Activated T-helper 1 cell treated with anti-CD3 and anti-CD28 coated beads, Interleukin-2, amount 50 U/mL, for 16 hours (primary cell): ENCODE measurements around the gene SCAF8.
"Not testable (repeated sequence)": the region's sequence is repeated elsewhere in the genome, so short reads cannot be mapped to it uniquely, and the experiment has no call there.

Source experiments
- DNase-seq, 2 donors: peaks; one replicate each; pipeline ENCODE4 v3.0.0-alpha.2; 2020; ENCODE audit warnings: low read depth in 1 of 2, low spot score in 1 of 2

SCAF8 gene

DNA sequence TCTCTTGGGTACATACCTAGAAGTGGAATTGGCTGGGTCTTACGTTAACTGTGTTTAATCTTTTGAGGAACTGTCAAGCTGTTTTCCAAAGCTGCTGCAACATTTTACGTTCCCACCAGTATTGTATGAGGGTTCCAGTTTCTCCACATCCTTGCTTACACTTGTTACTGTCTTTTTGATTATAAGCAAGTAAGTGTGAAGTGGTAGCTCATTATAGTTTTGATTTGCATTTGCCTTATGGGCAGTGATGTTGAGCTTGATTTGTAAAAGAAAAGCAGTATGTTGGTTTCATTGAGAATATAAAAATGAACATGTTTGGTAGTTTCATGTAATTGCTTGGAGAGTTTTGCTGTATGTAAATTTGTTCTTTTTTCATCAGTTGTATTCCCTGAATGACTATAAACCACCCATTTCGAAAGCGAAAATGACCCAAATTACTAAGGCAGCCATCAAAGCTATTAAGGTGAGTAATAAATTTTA, 40.4 kb downstream of the SCAF8 start:
- DNase-seq: no peak

GRCh38 chr6:154779157-154779556, 45.9 kb downstream of the SCAF8 start:
- not testable (repeated sequence) for DNase-seq

- DNase-seq: no peak
Observed at GRCh38 chr6:154782193-154782592, 49.0 kb downstream of the SCAF8 start.

DNA sequence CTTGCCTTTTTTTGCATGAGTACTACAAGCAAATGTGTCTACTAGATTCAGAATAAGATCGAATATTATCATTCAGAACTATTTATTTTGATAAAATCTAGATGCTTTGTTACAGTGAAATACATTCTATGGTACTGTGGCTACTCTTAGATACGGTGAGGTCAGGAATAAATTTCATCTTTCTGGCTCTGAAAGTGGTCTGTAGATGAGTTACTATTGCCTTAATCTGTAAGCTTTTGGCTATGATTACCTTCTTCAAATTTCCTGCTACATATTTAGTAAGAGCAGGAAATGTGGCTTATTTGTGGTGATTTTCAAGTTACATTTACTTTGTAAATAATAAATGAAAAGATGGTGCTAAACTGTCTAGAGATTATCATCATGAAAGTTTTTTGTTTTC, 50.0 kb downstream of the SCAF8 start:
- DNase-seq: no peak

DNA sequence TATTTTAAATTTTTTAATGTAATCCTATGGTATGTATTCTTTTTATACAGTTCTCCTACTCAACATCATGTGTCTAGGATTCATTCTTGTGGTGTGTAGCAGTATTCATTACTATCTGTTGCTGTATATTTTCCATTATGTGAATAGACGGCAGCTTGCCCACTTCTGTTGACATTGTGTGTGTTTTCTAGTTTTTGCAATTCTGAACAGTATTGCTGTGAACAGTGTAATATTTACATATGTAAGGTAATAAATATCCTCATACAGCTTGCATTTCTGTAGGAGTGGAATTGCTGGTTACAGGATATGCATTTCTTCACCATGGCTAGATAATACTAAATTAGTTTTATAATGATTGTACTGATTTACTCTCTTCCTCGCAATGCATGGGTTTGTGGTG, 51.9 kb downstream of the SCAF8 start:
- DNase-seq: no peak

GRCh38 chr6:154786144-154786868, 53.1 kb downstream of the SCAF8 start:
- no peak for DNase-seq

- no peak for DNase-seq
Observed at GRCh38 chr6:154791556-154792317, 58.5 kb downstream of the SCAF8 start.

GRCh38 chr6:154792325-154792724, 59.1 kb downstream of the SCAF8 start:
- DNase-seq: no peak

DNA sequence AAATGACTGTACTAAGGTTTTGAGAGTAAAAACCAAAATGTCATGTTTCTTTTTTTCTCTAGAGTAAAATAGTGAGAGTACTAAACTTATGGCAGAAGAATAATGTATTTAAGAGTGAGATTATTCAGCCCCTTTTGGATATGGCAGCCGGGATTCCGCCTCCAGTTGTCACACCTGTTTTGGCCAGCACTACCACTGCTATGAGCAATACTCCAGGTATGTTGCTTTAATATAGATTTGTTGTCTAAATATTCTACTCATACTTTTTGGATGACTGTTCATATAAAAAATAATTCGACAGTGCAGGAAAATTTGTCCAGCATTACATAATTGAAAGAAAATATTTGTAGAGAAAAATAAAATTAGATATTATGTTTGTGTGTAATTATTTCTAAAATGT, 59.5 kb downstream of the SCAF8 start:
- no peak for DNase-seq

GRCh38 chr6:154796484-154796883, 63.3 kb downstream of the SCAF8 start:
- no peak for DNase-seq

DNA sequence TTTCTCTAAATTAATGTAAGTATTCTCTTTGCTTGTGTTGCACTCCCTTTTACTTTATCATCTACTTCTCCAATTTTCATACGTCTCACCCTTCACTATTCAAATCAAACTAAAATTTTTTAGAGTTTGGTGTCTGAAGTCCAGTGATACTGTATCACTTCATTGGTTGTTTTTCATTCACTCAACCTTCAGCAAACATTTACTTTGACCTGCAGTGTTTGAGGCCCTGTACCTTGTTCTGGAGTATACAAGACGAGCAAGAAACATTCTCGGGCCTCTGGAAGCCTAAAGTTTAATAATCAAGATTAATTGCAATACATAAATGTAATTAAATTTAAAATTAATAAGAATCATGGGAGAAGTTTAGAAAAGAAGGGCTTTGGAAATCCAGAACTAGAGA, 64.6 kb downstream of the SCAF8 start:
- DNase-seq: no peak

DNA sequence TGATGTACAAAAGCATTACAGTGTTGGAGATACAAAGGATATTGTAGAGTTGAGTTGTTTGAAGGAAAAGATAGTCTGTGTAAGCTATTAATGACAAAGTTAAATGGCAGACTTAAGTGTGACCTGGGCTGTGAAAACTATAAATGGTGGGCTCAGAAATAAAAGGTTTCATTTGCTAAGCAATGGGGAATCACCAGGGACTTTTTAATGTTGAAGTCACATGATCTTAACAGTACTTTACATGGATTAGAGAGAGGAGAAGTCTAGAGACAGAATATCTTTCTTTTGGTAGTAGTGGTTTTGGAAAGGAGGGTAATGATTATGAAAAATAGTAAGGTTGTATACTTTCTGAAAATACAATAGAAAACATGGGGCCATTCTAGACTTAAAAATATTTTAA, 67.1 kb downstream of the SCAF8 start:
- no peak for DNase-seq

DNA sequence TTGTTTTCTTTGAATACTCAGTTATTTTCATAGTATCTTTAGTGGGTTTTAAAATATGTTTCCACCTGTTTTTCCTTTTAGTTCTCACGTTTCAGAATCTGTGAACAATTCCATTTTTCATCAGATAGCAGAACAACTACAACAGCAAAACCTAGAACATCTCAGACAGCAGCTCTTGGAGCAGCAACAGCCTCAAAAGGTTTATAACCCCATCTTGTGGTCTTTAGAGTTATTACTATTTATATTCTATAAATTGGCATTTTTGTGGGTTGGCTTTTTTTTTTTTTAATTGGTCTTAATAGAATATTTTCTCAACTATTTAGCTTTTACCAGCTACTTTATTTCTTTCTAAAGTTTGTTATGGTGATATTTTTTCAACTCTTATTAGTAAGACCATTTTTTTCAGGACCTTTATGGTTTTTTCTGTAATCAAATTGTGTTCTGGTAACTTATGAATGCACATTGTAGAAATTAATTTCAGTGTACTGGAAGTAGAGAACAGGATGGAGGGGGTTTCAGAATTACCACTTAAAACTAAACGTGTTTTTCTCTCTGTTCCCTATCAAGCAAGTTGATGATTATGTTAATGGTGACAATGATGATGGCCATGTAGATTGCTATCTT, 72.2 kb downstream of the SCAF8 start:
- DNase-seq: no peak

DNA sequence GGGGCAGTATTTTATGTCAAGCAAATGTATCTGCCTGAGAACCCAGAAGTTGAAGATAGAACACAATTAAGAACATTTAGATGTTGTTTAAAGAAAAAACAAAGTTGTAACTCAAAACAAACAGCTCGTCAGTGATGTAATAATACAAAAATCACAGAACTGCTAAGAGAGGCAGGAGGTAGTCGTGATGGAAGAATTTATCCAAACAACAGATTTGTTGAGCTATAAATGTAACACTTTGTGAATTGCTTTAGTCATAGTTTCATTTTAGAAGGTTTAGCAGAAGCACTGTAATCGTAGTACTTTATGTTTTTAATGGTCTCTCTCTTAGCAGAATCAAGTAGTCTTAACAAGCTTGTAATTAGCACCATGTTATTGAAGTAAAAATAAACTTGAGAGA, 73.6 kb downstream of the SCAF8 start:
- DNase-seq: no peak

GRCh38 chr6:154811663-154812062, 78.4 kb downstream of the SCAF8 start:
- not testable (repeated sequence) for DNase-seq

DNA sequence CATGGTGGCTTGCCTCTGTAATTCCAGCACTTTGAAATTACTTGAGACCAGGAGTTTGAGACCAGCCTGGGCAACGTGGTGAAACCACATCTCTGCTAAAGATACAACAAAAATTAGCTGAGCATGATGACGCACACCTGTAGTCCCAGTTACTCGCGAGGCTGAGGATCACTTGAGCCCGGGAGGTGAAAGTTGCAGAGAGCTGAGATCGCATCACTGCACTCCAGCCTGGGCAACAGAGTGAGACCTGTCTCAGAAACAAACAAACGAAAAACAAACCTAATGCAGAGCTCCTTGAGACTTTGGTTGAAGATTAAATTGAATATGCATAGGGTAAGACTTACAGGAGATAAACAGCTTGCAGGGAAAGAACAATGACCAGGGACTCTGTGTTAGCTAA, 80.8 kb downstream of the SCAF8 start:
- DNase-seq: no peak

GRCh38 chr6:154815938-154816820, 83.0 kb downstream of the SCAF8 start:
- no peak for DNase-seq

DNA sequence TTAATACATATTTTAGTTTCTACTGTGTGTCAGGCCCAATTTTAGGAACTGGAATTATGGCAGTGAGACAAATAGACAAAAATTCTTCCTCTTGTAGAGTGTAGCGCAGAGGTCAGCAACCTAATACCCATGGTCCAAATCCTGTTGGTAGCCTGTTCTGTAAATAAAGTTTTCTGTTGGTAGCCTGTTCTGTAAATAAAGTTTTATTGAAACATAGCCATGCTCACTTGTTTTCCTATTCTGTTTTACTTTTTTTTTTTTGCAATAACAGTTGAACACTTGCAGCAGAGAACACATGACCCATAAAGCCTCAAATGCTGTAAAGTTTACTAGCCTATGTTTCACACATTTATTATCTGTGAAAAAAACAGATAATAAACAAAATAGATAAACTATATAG, 87.9 kb downstream of the SCAF8 start:
- DNase-seq: no peak

DNA sequence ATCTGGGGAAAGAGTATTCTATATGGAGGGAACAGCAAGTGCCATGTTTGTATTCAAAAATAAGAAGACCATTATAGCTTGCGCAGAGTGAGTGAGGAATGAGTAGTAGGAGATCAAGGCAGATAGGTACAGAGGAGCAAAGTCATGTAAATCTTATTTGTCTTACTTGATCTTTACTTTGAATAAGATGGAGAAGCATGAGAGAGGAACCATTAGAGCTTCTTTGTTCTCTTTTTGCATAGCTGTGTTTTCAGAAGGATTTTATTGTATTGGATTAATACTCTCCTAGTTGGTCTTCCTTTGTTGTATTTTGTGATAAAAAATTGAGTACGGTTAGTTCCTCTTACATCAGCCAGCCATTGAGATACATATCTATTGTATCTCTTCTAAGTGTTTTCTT, 88.4 kb downstream of the SCAF8 start:
- no peak for DNase-seq

GRCh38 chr6:154822947-154823558, 89.8 kb downstream of the SCAF8 start:
- no peak for DNase-seq

- DNase-seq: no peak
Observed at GRCh38 chr6:154824076-154824475, 90.9 kb downstream of the SCAF8 start.
